ENCODE results near the gene PLD4.

PLD4 gene

GRCh38 chr14:104924421-104925213 lies at the start of gene PLD4:
Gene PLD4 (plus strand): TSS chr14:104924879. CDS start chr14:104927141, 2,262 bp downstream.
- intact Hi-C loops (cut with micrococcal nuclease), result no loop called here
- no peaks in the 10 kb centered on the region for H3K9me3 Mint-ChIP-seq
- no peak within 1 kb of the TSS for H3K4me3 Mint-ChIP-seq
- peaks cover 15% of the 10 kb centered on the region for H3K27me3 Mint-ChIP-seq
- H3K36me3 Mint-ChIP-seq (ENCODE audit: low read depth), result no peaks in the 10 kb centered on the region
- peak within 1 kb of the TSS; percentile 59 for H3K27ac Mint-ChIP-seq
- H3K4me1 Mint-ChIP-seq (ENCODE audit: low read depth), result peaks cover 50% of the 10 kb centered on the region

- intact Hi-C loops (cut with micrococcal nuclease), result no loop called here
- H3K4me3 Mint-ChIP-seq, result no peak overlapping the region
- no peaks in the 10 kb centered on the region for H3K36me3 Mint-ChIP-seq (ENCODE audit: low read depth)
- H3K27ac Mint-ChIP-seq, result no peak overlapping the region
- peaks cover 28% of the 10 kb centered on the region for H3K27me3 Mint-ChIP-seq
- peaks cover 12% of the 10 kb centered on the region for H3K4me1 Mint-ChIP-seq (ENCODE audit: low read depth)
- no peaks in the 10 kb centered on the region for H3K9me3 Mint-ChIP-seq
Measured at GRCh38 chr14:104875412-104875751, 49.3 kb upstream of the PLD4 start.

GRCh38 chr14:104875811-104876210 lies 48.9 kb upstream of the PLD4 start:
- peaks cover 12% of the 10 kb centered on the region for H3K4me1 Mint-ChIP-seq (ENCODE audit: low read depth)
- intact Hi-C loops (cut with micrococcal nuclease), result no loop called here
- no peaks in the 10 kb centered on the region for H3K36me3 Mint-ChIP-seq (ENCODE audit: low read depth)
- H3K27ac Mint-ChIP-seq, result no peak overlapping the region
- H3K27me3 Mint-ChIP-seq, result peaks cover 27% of the 10 kb centered on the region
- no peak overlapping the region for H3K4me3 Mint-ChIP-seq
- H3K9me3 Mint-ChIP-seq, result no peaks in the 10 kb centered on the region

GRCh38 chr14:104876251-104876699 lies 48.4 kb upstream of the PLD4 start:
- Mint-ChIP-seq H3K36me3 (ENCODE audit: low read depth) (no peaks in the 10 kb centered on the region), H3K4me3 (no peak overlapping the region), H3K27me3 (peaks cover 25% of the 10 kb centered on the region), H3K4me1 (ENCODE audit: low read depth) (peaks cover 12% of the 10 kb centered on the region), H3K9me3 (no peaks in the 10 kb centered on the region), H3K27ac (no peak overlapping the region)
- intact Hi-C loops (cut with micrococcal nuclease), result no loop called here

- intact Hi-C loops (cut with micrococcal nuclease), result no loop called here
- Mint-ChIP-seq H3K27ac (no peak overlapping the region), H3K27me3 (peaks cover 23% of the 10 kb centered on the region), H3K4me3 (no peak overlapping the region), H3K9me3 (no peaks in the 10 kb centered on the region), H3K4me1 (ENCODE audit: low read depth) (peaks cover 12% of the 10 kb centered on the region), H3K36me3 (ENCODE audit: low read depth) (no peaks in the 10 kb centered on the region)
Measured at GRCh38 chr14:104877066-104877805, 47.4 kb upstream of the PLD4 start.

- H3K27me3 Mint-ChIP-seq, result peaks cover 16% of the 10 kb centered on the region
- no peak overlapping the region for H3K4me3 Mint-ChIP-seq
Measured at GRCh38 chr14:104877806-104878550, 46.7 kb upstream of the PLD4 start.

GRCh38 chr14:104878582-104878981 lies 46.1 kb upstream of the PLD4 start:
- no peak overlapping the region for H3K27ac Mint-ChIP-seq

More at GRCh38 chr14:104877806-104878550, 46.7 kb upstream of the PLD4 start:
- H3K4me1 Mint-ChIP-seq (ENCODE audit: low read depth), result peaks cover 5% of the 10 kb centered on the region
- no peaks in the 10 kb centered on the region for H3K36me3 Mint-ChIP-seq (ENCODE audit: low read depth)
- intact Hi-C loops (cut with micrococcal nuclease), result no loop called here
- no peak overlapping the region for H3K27ac Mint-ChIP-seq
- no peaks in the 10 kb centered on the region for H3K9me3 Mint-ChIP-seq

GRCh38 chr14:104879201-104879982 lies 45.3 kb upstream of the PLD4 start:
- Mint-ChIP-seq H3K9me3 (no peaks in the 10 kb centered on the region), H3K27ac (no peak overlapping the region), H3K4me1 (ENCODE audit: low read depth) (no peaks in the 10 kb centered on the region), H3K27me3 (peaks cover 6% of the 10 kb centered on the region), H3K4me3 (no peak overlapping the region), H3K36me3 (ENCODE audit: low read depth) (no peaks in the 10 kb centered on the region)
- intact Hi-C loops (cut with micrococcal nuclease), result no loop called here

More at GRCh38 chr14:104878582-104878981, 46.1 kb upstream of the PLD4 start:
- H3K27me3 Mint-ChIP-seq, result peaks cover 11% of the 10 kb centered on the region
- no peaks in the 10 kb centered on the region for H3K9me3 Mint-ChIP-seq
- intact Hi-C loops (cut with micrococcal nuclease), result no loop called here
- no peaks in the 10 kb centered on the region for H3K36me3 Mint-ChIP-seq (ENCODE audit: low read depth)
- no peak overlapping the region for H3K4me3 Mint-ChIP-seq
- no peaks in the 10 kb centered on the region for H3K4me1 Mint-ChIP-seq (ENCODE audit: low read depth)

- Mint-ChIP-seq H3K36me3 (ENCODE audit: low read depth) (no peaks in the 10 kb centered on the region), H3K9me3 (no peaks in the 10 kb centered on the region), H3K27ac (no peak overlapping the region), H3K4me1 (ENCODE audit: low read depth) (no peaks in the 10 kb centered on the region), H3K27me3 (peaks cover 6% of the 10 kb centered on the region), H3K4me3 (peak overlapping the region; percentile 4)
- intact Hi-C loops (cut with micrococcal nuclease), result no loop called here
Measured at GRCh38 chr14:104879983-104880565, 44.6 kb upstream of the PLD4 start.

GRCh38 chr14:104880584-104881210 lies 44.0 kb upstream of the PLD4 start:
- intact Hi-C loops (cut with micrococcal nuclease), result no loop called here
- Mint-ChIP-seq H3K27ac (no peak overlapping the region), H3K36me3 (ENCODE audit: low read depth) (no peaks in the 10 kb centered on the region), H3K9me3 (no peaks in the 10 kb centered on the region), H3K27me3 (peaks cover 6% of the 10 kb centered on the region), H3K4me1 (ENCODE audit: low read depth) (no peaks in the 10 kb centered on the region), H3K4me3 (peak overlapping the region; percentile 4)

- intact Hi-C loops (cut with micrococcal nuclease), result no loop called here
- no peaks in the 10 kb centered on the region for H3K36me3 Mint-ChIP-seq (ENCODE audit: low read depth)
Measured at GRCh38 chr14:104881369-104881979, 43.2 kb upstream of the PLD4 start.

GRCh38 chr14:104882325-104882973 lies 42.2 kb upstream of the PLD4 start:
- H3K9me3 Mint-ChIP-seq, result no peaks in the 10 kb centered on the region
- H3K27ac Mint-ChIP-seq, result no peak overlapping the region
- H3K4me3 Mint-ChIP-seq, result no peak overlapping the region
- H3K36me3 Mint-ChIP-seq (ENCODE audit: low read depth), result no peaks in the 10 kb centered on the region
- no peaks in the 10 kb centered on the region for H3K4me1 Mint-ChIP-seq (ENCODE audit: low read depth)
- intact Hi-C loops (cut with micrococcal nuclease), result no loop called here
- H3K27me3 Mint-ChIP-seq, result peaks cover 6% of the 10 kb centered on the region

More at GRCh38 chr14:104881369-104881979, 43.2 kb upstream of the PLD4 start:
- H3K9me3 Mint-ChIP-seq, result no peaks in the 10 kb centered on the region
- H3K4me3 Mint-ChIP-seq, result no peak overlapping the region
- peaks cover 6% of the 10 kb centered on the region for H3K27me3 Mint-ChIP-seq
- H3K27ac Mint-ChIP-seq, result no peak overlapping the region
- H3K4me1 Mint-ChIP-seq (ENCODE audit: low read depth), result no peaks in the 10 kb centered on the region

Measured in dendritic cell treated with granulocyte-macrophage colony-stimulating factor and Interleukin-4, amounts not matched to agents 40 ng/mL and 50 ng/mL, for 4 days (primary cell).